MM.1S (cell line): Measurements from ENCODE around the gene GDF9.

Experiments used
- EZH2 ChIP-seq: fragments of 300-600 bp; sonication (generic); optimal IDR thresholded peaks from 2 replicates; pipeline ENCODE3; 2017; ENCODE audit warnings: low read depth, mild to moderate bottlenecking, antibody characterized with exemption, low read length, mixed read lengths
- EZH2phosphoT487 ChIP-seq: fragments of 300-600 bp; sonication (generic); IDR thresholded peaks from 2 replicates; pipeline ENCODE4 v1.6.1; 2018; ENCODE audit warnings: antibody characterized with exemption, low read length
- TF ChIP-seq, protein P1 (sequence below): fragments of 300-600 bp; sonication (generic); IDR thresholded peaks from 2 replicates; pipeline ENCODE4 v1.5.1; 2016; ENCODE audit warnings: antibody characterized with exemption, low read length, mixed read lengths

DNA sequence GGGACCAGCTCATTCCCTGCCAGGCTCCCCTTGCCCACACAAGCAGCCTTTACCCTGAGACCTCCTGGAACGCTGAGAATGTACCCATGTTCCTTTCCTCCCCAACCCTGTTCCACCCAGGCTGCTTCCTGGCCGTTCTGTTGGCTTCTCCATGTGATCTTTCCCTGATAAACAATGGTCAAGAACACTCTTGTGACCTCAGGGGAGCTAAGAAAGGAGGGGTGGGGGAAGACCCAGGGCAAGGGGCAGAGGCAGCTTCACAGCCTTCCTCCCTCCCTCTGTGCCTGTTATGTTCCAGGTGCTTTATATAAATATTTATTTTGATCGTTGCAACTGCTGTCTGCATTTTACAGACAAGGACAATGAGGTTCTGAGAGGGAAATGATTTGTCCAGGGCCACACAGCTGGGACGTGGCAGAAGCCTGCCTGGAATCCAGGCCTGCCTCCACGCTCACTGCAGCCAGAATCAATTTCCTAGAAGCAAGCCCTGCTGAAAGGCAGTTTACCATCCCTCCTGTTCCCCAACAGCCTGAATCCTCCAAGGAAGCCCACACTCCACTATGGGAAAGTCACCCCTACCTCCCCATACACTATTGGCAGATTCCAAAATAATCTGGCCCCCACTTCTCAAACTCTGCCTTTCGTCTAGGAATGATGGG is 39.7 kb downstream of the GDF9 start:
- TF ChIP-seq EZH2 (no peak), EZH2phosphoT487 (no peak)
- TF ChIP-seq, protein P1, sequence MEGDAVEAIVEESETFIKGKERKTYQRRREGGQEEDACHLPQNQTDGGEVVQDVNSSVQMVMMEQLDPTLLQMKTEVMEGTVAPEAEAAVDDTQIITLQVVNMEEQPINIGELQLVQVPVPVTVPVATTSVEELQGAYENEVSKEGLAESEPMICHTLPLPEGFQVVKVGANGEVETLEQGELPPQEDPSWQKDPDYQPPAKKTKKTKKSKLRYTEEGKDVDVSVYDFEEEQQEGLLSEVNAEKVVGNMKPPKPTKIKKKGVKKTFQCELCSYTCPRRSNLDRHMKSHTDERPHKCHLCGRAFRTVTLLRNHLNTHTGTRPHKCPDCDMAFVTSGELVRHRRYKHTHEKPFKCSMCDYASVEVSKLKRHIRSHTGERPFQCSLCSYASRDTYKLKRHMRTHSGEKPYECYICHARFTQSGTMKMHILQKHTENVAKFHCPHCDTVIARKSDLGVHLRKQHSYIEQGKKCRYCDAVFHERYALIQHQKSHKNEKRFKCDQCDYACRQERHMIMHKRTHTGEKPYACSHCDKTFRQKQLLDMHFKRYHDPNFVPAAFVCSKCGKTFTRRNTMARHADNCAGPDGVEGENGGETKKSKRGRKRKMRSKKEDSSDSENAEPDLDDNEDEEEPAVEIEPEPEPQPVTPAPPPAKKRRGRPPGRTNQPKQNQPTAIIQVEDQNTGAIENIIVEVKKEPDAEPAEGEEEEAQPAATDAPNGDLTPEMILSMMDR = no peak
